Chondrocyte (in vitro differentiated cells): ENCODE results near the gene COQ10A. TPM values are rescaled to one million over a fixed set of nuclear protein-coding genes. Genes with fewer than 3 reads are reported as not detected.

Experiments
- DNase-seq: peaks from one replicate; pipeline ENCODE4 v3.0.0; 2021; ENCODE audit warnings: mixed read lengths, low spot score
- H3K27ac Mint-ChIP-seq: one replicate; pipeline ENCODE4 v1.8.0; 2021; ENCODE audit warnings: mild to moderate bottlenecking, moderate library complexity, mixed read lengths; ENCODE audit not compliant: unreplicated experiment
- H3K27me3 Mint-ChIP-seq: 2 replicates; pipeline ENCODE4 v1.8.0; 2021; ENCODE audit warnings: low read depth, mixed read lengths
- H3K36me3 Mint-ChIP-seq: 2 replicates; pipeline ENCODE4 v1.8.0; 2021; ENCODE audit warnings: low read depth, mixed read lengths
- H3K4me1 Mint-ChIP-seq: 2 replicates; pipeline ENCODE4 v1.8.0; 2021; ENCODE audit warnings: low read depth, mild to moderate bottlenecking, mixed read lengths
- H3K4me3 Mint-ChIP-seq: one replicate; pipeline ENCODE4 v1.8.0; 2021; ENCODE audit warnings: mild to moderate bottlenecking, moderate library complexity, mixed read lengths; ENCODE audit not compliant: unreplicated experiment
- H3K9me3 Mint-ChIP-seq: 2 replicates; pipeline ENCODE4 v1.8.0; 2021; ENCODE audit warnings: low read depth, mixed read lengths
- total RNA-seq: library from RNA; stranded (reverse); gene quantifications from 3 replicates; pipeline ENCODE4 v1.2.1, GENCODE V29; 2021
- TF ChIP-seq, protein P1 (sequence below): fragments of 200-600 bp; sonication (generic); IDR thresholded peaks from 2 replicates; pipeline ENCODE4 v1.5.0; 2021; ENCODE audit warnings: antibody characterized with exemption, mild to moderate bottlenecking, moderate library complexity

The COQ10A gene
- total RNA-seq, 1 donor from 2014 or later: 9.8 TPM

- Mint-ChIP-seq H3K4me3 (no peak overlapping the region), H3K27ac (no peak overlapping the region), H3K36me3 (peaks cover 12% of the 10 kb centered on the region), H3K27me3 (no peaks in the 10 kb centered on the region), H3K9me3 (no peaks in the 10 kb centered on the region), H3K4me1 (no peaks in the 10 kb centered on the region)
- no peak for DNase-seq
- TF ChIP-seq, protein P1, sequence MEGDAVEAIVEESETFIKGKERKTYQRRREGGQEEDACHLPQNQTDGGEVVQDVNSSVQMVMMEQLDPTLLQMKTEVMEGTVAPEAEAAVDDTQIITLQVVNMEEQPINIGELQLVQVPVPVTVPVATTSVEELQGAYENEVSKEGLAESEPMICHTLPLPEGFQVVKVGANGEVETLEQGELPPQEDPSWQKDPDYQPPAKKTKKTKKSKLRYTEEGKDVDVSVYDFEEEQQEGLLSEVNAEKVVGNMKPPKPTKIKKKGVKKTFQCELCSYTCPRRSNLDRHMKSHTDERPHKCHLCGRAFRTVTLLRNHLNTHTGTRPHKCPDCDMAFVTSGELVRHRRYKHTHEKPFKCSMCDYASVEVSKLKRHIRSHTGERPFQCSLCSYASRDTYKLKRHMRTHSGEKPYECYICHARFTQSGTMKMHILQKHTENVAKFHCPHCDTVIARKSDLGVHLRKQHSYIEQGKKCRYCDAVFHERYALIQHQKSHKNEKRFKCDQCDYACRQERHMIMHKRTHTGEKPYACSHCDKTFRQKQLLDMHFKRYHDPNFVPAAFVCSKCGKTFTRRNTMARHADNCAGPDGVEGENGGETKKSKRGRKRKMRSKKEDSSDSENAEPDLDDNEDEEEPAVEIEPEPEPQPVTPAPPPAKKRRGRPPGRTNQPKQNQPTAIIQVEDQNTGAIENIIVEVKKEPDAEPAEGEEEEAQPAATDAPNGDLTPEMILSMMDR: no peak
These were observed 40.7 kb downstream of the COQ10A start for GRCh38 chr12:56307221-56307965.

- Mint-ChIP-seq H3K4me1 (no peaks in the 10 kb centered on the region), H3K9me3 (no peaks in the 10 kb centered on the region), H3K36me3 (peaks cover 12% of the 10 kb centered on the region), H3K4me3 (no peak overlapping the region), H3K27me3 (no peaks in the 10 kb centered on the region), H3K27ac (no peak overlapping the region)
- TF ChIP-seq, protein P1: no peak
- DNase-seq: no peak
These were observed 42.0 kb downstream of the COQ10A start for GRCh38 chr12:56308714-56309113.

DNA sequence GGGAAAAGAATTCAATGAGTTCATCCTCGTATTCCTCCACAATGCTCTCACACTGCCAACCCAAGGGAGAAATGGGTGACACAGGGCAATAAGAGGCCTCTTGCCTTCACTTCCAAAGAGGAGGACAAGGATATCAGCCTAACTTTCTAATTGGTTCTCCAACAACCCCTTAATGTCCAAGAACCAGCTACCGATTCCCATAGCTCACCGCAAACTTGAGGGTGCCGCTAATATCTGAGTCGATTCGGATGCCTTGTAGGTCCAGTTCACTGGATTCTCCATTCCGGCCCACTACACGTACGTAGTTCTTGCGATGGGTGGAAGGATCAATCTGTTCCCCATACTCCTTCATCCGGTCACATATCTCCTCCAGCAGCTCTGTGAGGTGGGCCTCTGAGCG, 44.3 kb downstream of the COQ10A start:
- Mint-ChIP-seq H3K9me3 (no peaks in the 10 kb centered on the region), H3K27me3 (no peaks in the 10 kb centered on the region), H3K27ac (no peak overlapping the region), H3K36me3 (peaks cover 12% of the 10 kb centered on the region), H3K4me1 (peaks cover 10% of the 10 kb centered on the region), H3K4me3 (no peak overlapping the region)
- no peak for DNase-seq
- TF ChIP-seq, protein P1: no peak

- H3K27me3 Mint-ChIP-seq: no peaks in the 10 kb centered on the region
- no peaks in the 10 kb centered on the region for H3K9me3 Mint-ChIP-seq
- DNase-seq: no peak
- peaks cover 8% of the 10 kb centered on the region for H3K36me3 Mint-ChIP-seq
- peak overlapping the region; percentile 96 for H3K4me3 Mint-ChIP-seq
- H3K4me1 Mint-ChIP-seq: peaks cover 16% of the 10 kb centered on the region
- TF ChIP-seq, protein P1: no peak
- peak overlapping the region; percentile 98 for H3K27ac Mint-ChIP-seq
These were observed 48.5 kb downstream of the COQ10A start for GRCh38 chr12:56315249-56315621.

- Mint-ChIP-seq H3K36me3 (peaks cover 5% of the 10 kb centered on the region), H3K4me1 (peaks cover 16% of the 10 kb centered on the region), H3K27ac (peak within 1 kb of the TSS; percentile 98), H3K4me3 (peak within 1 kb of the TSS; percentile 96), H3K9me3 (no peaks in the 10 kb centered on the region), H3K27me3 (no peaks in the 10 kb centered on the region)
- peak; percentile 96 for DNase-seq
- TF ChIP-seq, protein P1: peak; percentile 48
These were observed 49.1 kb downstream of the COQ10A start, which contains the start of gene CNPY2 for GRCh38 chr12:56315622-56316473. Gene CNPY2, minus strand, starts transcription at chr12:56315988. Its CDS starts 771 bp downstream, at chr12:56315217.
